K562 (cell line): ENCODE data around the gene TMEM179.

Experiments
- BCLAF1 ChIP-seq, 2 experiments: fragments of 450-650 bp in 1 of 2; IDR thresholded peaks; 2 replicates each; pipeline ENCODE4 v1.6.1; 2011 to 2017; ENCODE audit warnings: low read depth in 2 of 2, antibody characterized with exemption in 1 of 2, borderline replicate concordance in 1 of 2, low read length in 1 of 2, mild to moderate bottlenecking in 1 of 2, mixed read lengths in 1 of 2; ENCODE audit not compliant: control insufficient read depth in 1 of 2
- PREB ChIP-seq: sonication (generic); formaldehyde crosslinking; IDR thresholded peaks from 2 replicates; pipeline ENCODE4 v1.8.1; 2023; ENCODE audit warnings: mild to moderate bottlenecking, missing genetic modification reagents
- SOX6 ChIP-seq: fragments of 450-650 bp; IDR thresholded peaks from 2 replicates; pipeline ENCODE4 v1.6.1; 2014; ENCODE audit warnings: mild to moderate bottlenecking

GRCh38 chr14:104583424-104584306, 20.9 kb downstream of the TMEM179 start:
- no peak for TF ChIP-seq PREB
- TF ChIP-seq BCLAF1 (IDR thresholded peaks at IDR 0.05; ENCODE audit: borderline replicate concordance in 1 of 2, control insufficient read depth in 1 of 2, low read depth in 2 of 2, low read length in 1 of 2) = no peak
- no peak for TF ChIP-seq SOX6
